MM.1S (cell line): ENCODE data around the gene AHCTF1.

Experiments used
- DNase-seq: peaks from one replicate; pipeline ENCODE4 v3.0.0-alpha.2; 2015
- H2AFZ ChIP-seq: fragments of 300-600 bp; sonication (generic); 2 replicates; pipeline ENCODE4 v1.6.0; 2016; ENCODE audit warnings: antibody characterized with exemption, low read length
- H3F3A ChIP-seq: fragments of 300-600 bp; sonication (generic); 2 replicates; pipeline ENCODE4 v1.6.1; 2016; ENCODE audit warnings: mild to moderate bottlenecking, antibody characterized with exemption, low read length, moderate library complexity, mixed read lengths; ENCODE audit not compliant: insufficient read depth
- H3K27ac ChIP-seq: fragments of 300-600 bp; sonication (generic); 2 replicates; pipeline ENCODE4 v1.5.1; 2016; ENCODE audit warnings: mild to moderate bottlenecking, low read length
- H3K27me3 ChIP-seq: fragments of 300-600 bp; sonication (generic); replicated peaks from 2 replicates; pipeline ENCODE4 v1.6.0; 2016; ENCODE audit warnings: low read length; ENCODE audit not compliant: insufficient read depth
- H3K36me3 ChIP-seq: fragments of 300-600 bp; sonication (generic); replicated peaks from 2 replicates; pipeline ENCODE4 v1.6.1; 2016; ENCODE audit warnings: mild to moderate bottlenecking, low read length, mixed read lengths; ENCODE audit not compliant: insufficient read depth
- H3K4me1 ChIP-seq: fragments of 300-600 bp; sonication (generic); 2 replicates; pipeline ENCODE4 v1.6.1; 2016; ENCODE audit warnings: low read length, mixed read lengths
- H3K4me2 ChIP-seq: fragments of 300-600 bp; sonication (generic); 2 replicates; pipeline ENCODE4 v1.6.0; 2016; ENCODE audit warnings: low read depth, low read length
- H3K4me3 ChIP-seq: fragments of 300-600 bp; sonication (generic); 2 replicates; pipeline ENCODE4 v1.5.1; 2016; ENCODE audit warnings: low read length, mixed read lengths
- H3K79me2 ChIP-seq: fragments of 300-600 bp; sonication (generic); 2 replicates; pipeline ENCODE4 v1.6.1; 2016; ENCODE audit warnings: mixed run types, low read length, mixed read lengths
- H3K9ac ChIP-seq: fragments of 300-600 bp; sonication (generic); 2 replicates; pipeline ENCODE4 v1.6.1; 2016; ENCODE audit warnings: low read length, mixed read lengths
- H3K9me2 ChIP-seq: fragments of 300-600 bp; sonication (generic); replicated peaks from 2 replicates; pipeline ENCODE4 v1.6.1; 2016; ENCODE audit warnings: mild to moderate bottlenecking, low read length, mixed read lengths; ENCODE audit not compliant: insufficient read depth
- H3K9me3 ChIP-seq: fragments of 300-600 bp; sonication (generic); replicated peaks from 2 replicates; pipeline ENCODE4 v1.6.1; 2016; ENCODE audit warnings: mild to moderate bottlenecking, low read length, mixed read lengths; ENCODE audit not compliant: insufficient read depth
- H4K20me1 ChIP-seq: fragments of 300-600 bp; sonication (generic); 2 replicates; pipeline ENCODE4 v1.6.1; 2016; ENCODE audit warnings: mild to moderate bottlenecking, low read length, moderate library complexity, mixed read lengths; ENCODE audit not compliant: insufficient read depth
- EZH2 ChIP-seq: fragments of 300-600 bp; sonication (generic); optimal IDR thresholded peaks from 2 replicates; pipeline ENCODE3; 2017; ENCODE audit warnings: low read depth, mild to moderate bottlenecking, antibody characterized with exemption, low read length, mixed read lengths
- EZH2phosphoT487 ChIP-seq: fragments of 300-600 bp; sonication (generic); IDR thresholded peaks from 2 replicates; pipeline ENCODE4 v1.6.1; 2018; ENCODE audit warnings: antibody characterized with exemption, low read length
- TF ChIP-seq, protein P1 (sequence below): fragments of 300-600 bp; sonication (generic); IDR thresholded peaks from 2 replicates; pipeline ENCODE4 v1.5.1; 2016; ENCODE audit warnings: antibody characterized with exemption, low read length, mixed read lengths

Gene AHCTF1

DNA sequence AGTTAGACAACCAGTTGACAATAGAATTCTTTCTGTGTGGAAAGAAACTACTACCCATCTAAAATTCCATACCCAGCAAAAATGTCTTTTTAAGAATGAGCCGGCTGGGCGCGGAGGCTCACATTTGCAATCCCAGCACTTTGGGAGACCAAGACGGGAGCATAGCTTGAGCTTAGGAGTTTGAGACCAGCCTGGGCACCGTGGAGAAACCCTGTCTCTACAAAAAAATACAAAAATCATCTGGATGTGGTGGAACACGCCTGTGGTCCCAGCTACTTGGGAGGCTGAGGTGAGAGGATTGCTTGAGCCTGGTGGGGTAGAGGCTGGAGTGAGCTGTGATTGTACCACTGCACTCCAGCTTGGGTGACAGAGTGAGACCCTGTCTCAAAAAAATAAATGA, 128.4 kb downstream of the AHCTF1 start:
- H3F3A ChIP-seq: no peaks in the 10 kb centered on the region
- H2AFZ ChIP-seq: no peak overlapping the region
- H3K4me2 ChIP-seq: no peak overlapping the region
- TF ChIP-seq EZH2phosphoT487: no peak
- H4K20me1 ChIP-seq: no peaks in the 10 kb centered on the region
- no peak overlapping the region for H3K27ac ChIP-seq
- no peak for DNase-seq
- H3K4me1 ChIP-seq: no peaks in the 10 kb centered on the region
- no peaks in the 10 kb centered on the region for H3K9me2 ChIP-seq
- no peaks in the 10 kb centered on the region for H3K9me3 ChIP-seq
- H3K79me2 ChIP-seq: no peaks in the 10 kb centered on the region
- H3K9ac ChIP-seq: no peak overlapping the region
- H3K27me3 ChIP-seq: no peaks in the 10 kb centered on the region
- no peak overlapping the region for H3K4me3 ChIP-seq
- no peaks in the 10 kb centered on the region for H3K36me3 ChIP-seq

DNA sequence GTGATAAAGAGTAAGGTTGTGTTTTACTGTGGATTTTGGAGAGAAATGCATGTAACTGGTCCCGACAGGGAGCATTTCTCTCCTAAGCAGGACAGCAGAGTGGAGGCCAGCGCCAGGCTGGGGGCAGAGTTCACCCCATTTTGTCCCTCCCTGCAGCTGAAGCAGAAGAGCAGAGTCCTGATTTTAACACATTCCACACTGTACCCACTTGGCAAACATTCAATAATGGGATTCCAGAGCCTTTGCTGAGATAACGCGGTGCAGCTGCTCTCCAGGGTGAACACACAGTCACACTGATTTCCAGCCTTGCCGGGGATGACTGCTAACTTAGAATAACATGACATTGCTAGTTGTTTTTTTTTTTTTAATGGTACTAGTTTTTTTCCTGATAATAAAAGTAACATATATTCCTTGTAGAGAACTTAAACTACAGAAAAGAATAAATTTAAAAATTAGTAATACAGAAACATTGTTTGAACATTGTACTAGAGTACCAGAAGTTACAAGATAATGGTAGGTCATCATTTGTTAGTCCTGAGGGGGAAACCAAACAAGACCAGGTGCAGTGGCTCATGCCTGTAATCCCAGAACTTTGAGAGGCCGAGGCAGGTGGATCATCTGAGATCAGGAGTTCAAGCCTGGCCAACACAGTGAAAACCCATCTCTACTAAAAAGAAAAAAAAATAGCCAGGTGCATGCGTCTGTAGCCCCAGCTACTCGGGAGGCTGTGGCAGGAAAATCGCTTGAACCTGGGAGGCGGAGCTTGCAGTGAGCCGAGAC, 130.3 kb downstream of the AHCTF1 start:
- no peaks in the 10 kb centered on the region for H3K36me3 ChIP-seq
- H3F3A ChIP-seq: no peaks in the 10 kb centered on the region
- no peaks in the 10 kb centered on the region for H3K9me3 ChIP-seq
- H3K9ac ChIP-seq: no peak overlapping the region
- no peak overlapping the region for H3K27ac ChIP-seq
- H3K4me1 ChIP-seq: no peaks in the 10 kb centered on the region
- TF ChIP-seq EZH2phosphoT487: no peak
- TF ChIP-seq EZH2: no peak
- TF ChIP-seq, protein P1, sequence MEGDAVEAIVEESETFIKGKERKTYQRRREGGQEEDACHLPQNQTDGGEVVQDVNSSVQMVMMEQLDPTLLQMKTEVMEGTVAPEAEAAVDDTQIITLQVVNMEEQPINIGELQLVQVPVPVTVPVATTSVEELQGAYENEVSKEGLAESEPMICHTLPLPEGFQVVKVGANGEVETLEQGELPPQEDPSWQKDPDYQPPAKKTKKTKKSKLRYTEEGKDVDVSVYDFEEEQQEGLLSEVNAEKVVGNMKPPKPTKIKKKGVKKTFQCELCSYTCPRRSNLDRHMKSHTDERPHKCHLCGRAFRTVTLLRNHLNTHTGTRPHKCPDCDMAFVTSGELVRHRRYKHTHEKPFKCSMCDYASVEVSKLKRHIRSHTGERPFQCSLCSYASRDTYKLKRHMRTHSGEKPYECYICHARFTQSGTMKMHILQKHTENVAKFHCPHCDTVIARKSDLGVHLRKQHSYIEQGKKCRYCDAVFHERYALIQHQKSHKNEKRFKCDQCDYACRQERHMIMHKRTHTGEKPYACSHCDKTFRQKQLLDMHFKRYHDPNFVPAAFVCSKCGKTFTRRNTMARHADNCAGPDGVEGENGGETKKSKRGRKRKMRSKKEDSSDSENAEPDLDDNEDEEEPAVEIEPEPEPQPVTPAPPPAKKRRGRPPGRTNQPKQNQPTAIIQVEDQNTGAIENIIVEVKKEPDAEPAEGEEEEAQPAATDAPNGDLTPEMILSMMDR: no peak
- no peaks in the 10 kb centered on the region for H3K9me2 ChIP-seq
- H3K79me2 ChIP-seq: no peaks in the 10 kb centered on the region
- H3K4me3 ChIP-seq: no peak overlapping the region
- H3K4me2 ChIP-seq: no peak overlapping the region
- H4K20me1 ChIP-seq: no peaks in the 10 kb centered on the region
- H2AFZ ChIP-seq: no peak overlapping the region
- DNase-seq: no peak
- no peaks in the 10 kb centered on the region for H3K27me3 ChIP-seq

DNA sequence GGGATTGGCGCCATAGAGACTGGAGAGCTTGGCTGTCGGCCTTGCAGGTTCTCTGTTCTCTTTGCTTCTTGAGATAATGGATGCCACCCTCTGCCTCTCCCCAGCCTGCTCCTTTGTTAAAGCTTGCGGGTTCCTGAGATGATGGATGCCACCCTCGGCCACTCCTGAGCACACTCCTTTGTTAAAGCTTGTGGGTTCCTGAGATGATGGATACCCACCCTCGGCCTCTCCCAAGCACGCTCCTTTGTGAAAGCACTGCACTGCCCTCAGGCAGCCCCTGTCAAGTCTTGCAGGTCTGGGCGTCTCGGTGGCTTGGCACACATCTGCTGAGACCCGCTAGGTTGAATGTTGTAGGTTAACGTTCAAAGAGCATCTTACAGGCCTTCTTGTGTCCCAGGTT, 131.0 kb downstream of the AHCTF1 start:
- no peak for DNase-seq

More for the DNA sequence above, 131.0 kb downstream of the AHCTF1 start:
- Histone ChIP-seq H3F3A (no peaks in the 10 kb centered on the region), H3K4me3 (no peak overlapping the region), H3K36me3 (no peaks in the 10 kb centered on the region), H3K4me1 (no peaks in the 10 kb centered on the region), H3K9ac (no peak overlapping the region), H4K20me1 (no peaks in the 10 kb centered on the region), H3K79me2 (no peaks in the 10 kb centered on the region), H3K27me3 (no peaks in the 10 kb centered on the region), H3K9me3 (no peaks in the 10 kb centered on the region), H3K9me2 (no peaks in the 10 kb centered on the region), H3K4me2 (no peak overlapping the region), H2AFZ (no peak overlapping the region), H3K27ac (no peak overlapping the region)
- TF ChIP-seq EZH2phosphoT487 (no peak), EZH2 (no peak)
- TF ChIP-seq, protein P1: no peak
